HL-60 (cell line): ENCODE measurements around the gene SLC23A3.

Experiments
- DNase-seq, 2 experiments: peaks; one replicate each; pipeline ENCODE4 v3.0.0-alpha.2; 2010 to 2020; ENCODE audit warnings: low read depth in 1 of 2, low spot score in 1 of 2
- H3K27ac ChIP-seq: fragments of 250-450 bp; sonication (Bioruptor Pico); replicated peaks from 2 replicates; pipeline ENCODE4 v1.5.1; 2020; ENCODE audit warnings: mild to moderate bottlenecking, moderate library complexity
- H3K27me3 ChIP-seq: fragments of 250-450 bp; sonication (Bioruptor Pico); 2 replicates; pipeline ENCODE4 v1.5.1; 2021; ENCODE audit warnings: mild to moderate bottlenecking, moderate library complexity; ENCODE audit not compliant: insufficient read depth, poor library complexity, severe bottlenecking
- H3K4me3 ChIP-seq: replicated peaks from 2 replicates; pipeline ENCODE4 v1.5.1; 2011; ENCODE audit warnings: mild to moderate bottlenecking, control low read depth, low read length; ENCODE audit not compliant: insufficient read depth
- GABPA ChIP-seq: IDR thresholded peaks from 2 replicates; pipeline ENCODE4 v1.6.1; 2012; ENCODE audit warnings: low read depth
- POLR2AphosphoS5 ChIP-seq: IDR thresholded peaks from 2 replicates; pipeline ENCODE4 v1.6.1; 2012; ENCODE audit warnings: low read depth
- SPI1 ChIP-seq: IDR thresholded peaks from 2 replicates; pipeline ENCODE4 v1.6.1; 2012; ENCODE audit warnings: low read depth, mild to moderate bottlenecking, borderline replicate concordance
- long read RNA-seq: library from polyadenylated mRNA; unstranded; transcript quantifications from one replicate; pipeline ENCODE4 v2.0.0, GENCODE V29; 2020
- TF ChIP-seq, protein P1 (sequence below): IDR thresholded peaks from 2 replicates; pipeline ENCODE4 v1.6.1; 2012; ENCODE audit warnings: low read depth; ENCODE audit not compliant: insufficient replicate concordance
- TF ChIP-seq, protein P2 (sequence below): IDR thresholded peaks from one replicate; pipeline ENCODE4 v1.5.1; 2011; ENCODE audit warnings: low read length, control low read depth, inconsistent platforms; ENCODE audit not compliant: insufficient read depth

Gene SLC23A3, protein sequence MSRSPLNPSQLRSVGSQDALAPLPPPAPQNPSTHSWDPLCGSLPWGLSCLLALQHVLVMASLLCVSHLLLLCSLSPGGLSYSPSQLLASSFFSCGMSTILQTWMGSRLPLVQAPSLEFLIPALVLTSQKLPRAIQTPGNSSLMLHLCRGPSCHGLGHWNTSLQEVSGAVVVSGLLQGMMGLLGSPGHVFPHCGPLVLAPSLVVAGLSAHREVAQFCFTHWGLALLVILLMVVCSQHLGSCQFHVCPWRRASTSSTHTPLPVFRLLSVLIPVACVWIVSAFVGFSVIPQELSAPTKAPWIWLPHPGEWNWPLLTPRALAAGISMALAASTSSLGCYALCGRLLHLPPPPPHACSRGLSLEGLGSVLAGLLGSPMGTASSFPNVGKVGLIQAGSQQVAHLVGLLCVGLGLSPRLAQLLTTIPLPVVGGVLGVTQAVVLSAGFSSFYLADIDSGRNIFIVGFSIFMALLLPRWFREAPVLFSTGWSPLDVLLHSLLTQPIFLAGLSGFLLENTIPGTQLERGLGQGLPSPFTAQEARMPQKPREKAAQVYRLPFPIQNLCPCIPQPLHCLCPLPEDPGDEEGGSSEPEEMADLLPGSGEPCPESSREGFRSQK
- long read RNA-seq, result 0 reads

DNA sequence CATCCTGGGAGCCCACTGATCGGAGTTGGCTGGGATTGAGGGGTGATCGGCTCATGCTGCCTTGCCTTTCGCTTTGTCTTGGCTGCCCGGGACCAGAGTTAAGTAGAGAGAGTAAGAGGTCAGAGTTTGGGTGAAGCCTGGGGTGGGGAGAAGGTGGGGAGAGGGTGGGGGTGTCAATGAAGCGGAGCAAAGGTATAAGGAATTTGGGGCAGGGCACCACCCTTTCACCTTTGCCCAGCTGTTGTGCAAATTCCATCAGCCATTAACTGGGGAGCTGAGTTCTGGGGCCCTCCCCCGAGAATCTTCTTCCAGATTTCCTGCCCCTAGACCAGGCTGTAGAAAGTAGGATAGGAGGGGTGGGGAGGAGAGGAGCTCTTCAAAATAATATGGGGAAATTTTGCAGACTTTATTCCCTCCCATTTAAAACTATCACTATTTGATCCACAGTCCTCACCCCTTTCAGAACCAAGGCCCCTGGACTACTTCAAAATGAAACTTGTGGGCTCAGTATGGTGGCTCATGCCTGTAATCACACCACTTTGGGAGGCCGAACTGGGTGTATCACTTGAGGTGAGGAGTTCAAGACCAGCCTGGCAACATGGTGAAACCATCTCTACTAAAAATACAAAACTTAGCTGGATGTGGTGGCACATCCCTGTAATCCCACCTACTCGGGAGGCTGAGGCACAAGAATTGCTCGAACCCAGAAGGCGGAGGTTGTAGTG lies at the start of gene SLC23A3:
SLC23A3 (minus strand) TSS at position 100 of the 725 bp plus-strand sequence; CDS start at position 55, 45 bp downstream.
- TF ChIP-seq, protein P1, sequence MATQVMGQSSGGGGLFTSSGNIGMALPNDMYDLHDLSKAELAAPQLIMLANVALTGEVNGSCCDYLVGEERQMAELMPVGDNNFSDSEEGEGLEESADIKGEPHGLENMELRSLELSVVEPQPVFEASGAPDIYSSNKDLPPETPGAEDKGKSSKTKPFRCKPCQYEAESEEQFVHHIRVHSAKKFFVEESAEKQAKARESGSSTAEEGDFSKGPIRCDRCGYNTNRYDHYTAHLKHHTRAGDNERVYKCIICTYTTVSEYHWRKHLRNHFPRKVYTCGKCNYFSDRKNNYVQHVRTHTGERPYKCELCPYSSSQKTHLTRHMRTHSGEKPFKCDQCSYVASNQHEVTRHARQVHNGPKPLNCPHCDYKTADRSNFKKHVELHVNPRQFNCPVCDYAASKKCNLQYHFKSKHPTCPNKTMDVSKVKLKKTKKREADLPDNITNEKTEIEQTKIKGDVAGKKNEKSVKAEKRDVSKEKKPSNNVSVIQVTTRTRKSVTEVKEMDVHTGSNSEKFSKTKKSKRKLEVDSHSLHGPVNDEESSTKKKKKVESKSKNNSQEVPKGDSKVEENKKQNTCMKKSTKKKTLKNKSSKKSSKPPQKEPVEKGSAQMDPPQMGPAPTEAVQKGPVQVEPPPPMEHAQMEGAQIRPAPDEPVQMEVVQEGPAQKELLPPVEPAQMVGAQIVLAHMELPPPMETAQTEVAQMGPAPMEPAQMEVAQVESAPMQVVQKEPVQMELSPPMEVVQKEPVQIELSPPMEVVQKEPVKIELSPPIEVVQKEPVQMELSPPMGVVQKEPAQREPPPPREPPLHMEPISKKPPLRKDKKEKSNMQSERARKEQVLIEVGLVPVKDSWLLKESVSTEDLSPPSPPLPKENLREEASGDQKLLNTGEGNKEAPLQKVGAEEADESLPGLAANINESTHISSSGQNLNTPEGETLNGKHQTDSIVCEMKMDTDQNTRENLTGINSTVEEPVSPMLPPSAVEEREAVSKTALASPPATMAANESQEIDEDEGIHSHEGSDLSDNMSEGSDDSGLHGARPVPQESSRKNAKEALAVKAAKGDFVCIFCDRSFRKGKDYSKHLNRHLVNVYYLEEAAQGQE, result no peak
- TF ChIP-seq SPI1, result no peak
- TF ChIP-seq POLR2AphosphoS5, result no peak
- no peak for TF ChIP-seq GABPA
- TF ChIP-seq, protein P2, sequence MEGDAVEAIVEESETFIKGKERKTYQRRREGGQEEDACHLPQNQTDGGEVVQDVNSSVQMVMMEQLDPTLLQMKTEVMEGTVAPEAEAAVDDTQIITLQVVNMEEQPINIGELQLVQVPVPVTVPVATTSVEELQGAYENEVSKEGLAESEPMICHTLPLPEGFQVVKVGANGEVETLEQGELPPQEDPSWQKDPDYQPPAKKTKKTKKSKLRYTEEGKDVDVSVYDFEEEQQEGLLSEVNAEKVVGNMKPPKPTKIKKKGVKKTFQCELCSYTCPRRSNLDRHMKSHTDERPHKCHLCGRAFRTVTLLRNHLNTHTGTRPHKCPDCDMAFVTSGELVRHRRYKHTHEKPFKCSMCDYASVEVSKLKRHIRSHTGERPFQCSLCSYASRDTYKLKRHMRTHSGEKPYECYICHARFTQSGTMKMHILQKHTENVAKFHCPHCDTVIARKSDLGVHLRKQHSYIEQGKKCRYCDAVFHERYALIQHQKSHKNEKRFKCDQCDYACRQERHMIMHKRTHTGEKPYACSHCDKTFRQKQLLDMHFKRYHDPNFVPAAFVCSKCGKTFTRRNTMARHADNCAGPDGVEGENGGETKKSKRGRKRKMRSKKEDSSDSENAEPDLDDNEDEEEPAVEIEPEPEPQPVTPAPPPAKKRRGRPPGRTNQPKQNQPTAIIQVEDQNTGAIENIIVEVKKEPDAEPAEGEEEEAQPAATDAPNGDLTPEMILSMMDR, result no peak
- no peak within 1 kb of the TSS for H3K27ac ChIP-seq
- no peak for DNase-seq
- no peaks in the 10 kb centered on the region for H3K27me3 ChIP-seq
- H3K4me3 ChIP-seq, result no peak within 1 kb of the TSS

DNA sequence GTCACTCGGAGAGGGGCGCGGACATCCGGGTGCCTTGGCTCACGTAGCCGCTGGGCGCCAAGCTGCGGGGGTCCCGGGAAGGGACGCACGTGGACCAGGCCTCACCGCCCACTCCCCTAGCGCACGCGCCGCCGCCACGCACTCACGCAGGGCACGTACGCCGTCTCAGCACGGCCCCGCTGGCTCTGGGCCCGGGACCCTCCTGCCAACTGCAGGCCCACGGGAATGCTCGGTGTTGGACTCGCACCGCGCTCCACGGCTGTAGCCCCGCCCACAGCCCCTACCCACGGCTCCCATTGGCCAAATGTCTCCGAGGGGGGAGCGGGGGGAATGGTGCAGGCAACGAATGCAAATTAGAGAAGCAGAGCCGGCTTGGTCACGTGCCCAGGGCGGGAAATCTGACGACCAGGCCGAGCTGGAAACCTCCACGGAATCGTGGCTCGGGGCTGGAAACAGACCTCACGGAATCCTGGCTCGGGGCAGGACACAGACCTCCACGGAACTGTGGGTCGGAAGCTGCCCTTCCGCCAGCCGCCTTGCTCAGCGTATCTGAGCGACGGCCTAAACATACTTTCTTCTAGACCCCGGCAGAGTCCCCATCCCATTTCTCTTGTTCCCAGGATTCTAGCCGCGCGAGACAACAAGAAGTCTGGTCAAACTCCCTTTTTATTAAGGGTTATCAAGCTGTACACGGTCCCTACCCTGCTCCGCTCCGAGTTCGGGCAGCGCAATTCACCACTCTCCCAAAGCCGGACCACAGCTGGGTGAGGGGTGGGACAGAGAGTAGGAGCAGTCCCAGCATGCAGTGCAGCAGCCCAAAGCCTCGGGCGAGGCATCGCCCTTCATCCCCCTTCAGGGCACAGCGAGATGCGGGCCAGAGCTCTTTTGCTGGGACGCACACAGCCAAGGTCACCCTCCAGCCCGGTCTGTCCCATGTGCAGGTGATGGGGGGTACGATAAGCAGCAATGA lies 49.2 kb upstream of the SLC23A3 start, which contains the start of gene ABCB6:
ABCB6 (minus strand) TSS at position 227 of the 970 bp plus-strand sequence. CDS start 285 bp downstream, outside the sequence.
- DNase-seq, result no peak
- H3K4me3 ChIP-seq, result no peak within 1 kb of the TSS
- H3K27ac ChIP-seq, result no peak within 1 kb of the TSS
- TF ChIP-seq GABPA, result no peak
- TF ChIP-seq, protein P2, result no peak
- TF ChIP-seq POLR2AphosphoS5, result no peak
- TF ChIP-seq SPI1, result no peak
- H3K27me3 ChIP-seq, result peaks cover 2% of the 10 kb centered on the region

DNA sequence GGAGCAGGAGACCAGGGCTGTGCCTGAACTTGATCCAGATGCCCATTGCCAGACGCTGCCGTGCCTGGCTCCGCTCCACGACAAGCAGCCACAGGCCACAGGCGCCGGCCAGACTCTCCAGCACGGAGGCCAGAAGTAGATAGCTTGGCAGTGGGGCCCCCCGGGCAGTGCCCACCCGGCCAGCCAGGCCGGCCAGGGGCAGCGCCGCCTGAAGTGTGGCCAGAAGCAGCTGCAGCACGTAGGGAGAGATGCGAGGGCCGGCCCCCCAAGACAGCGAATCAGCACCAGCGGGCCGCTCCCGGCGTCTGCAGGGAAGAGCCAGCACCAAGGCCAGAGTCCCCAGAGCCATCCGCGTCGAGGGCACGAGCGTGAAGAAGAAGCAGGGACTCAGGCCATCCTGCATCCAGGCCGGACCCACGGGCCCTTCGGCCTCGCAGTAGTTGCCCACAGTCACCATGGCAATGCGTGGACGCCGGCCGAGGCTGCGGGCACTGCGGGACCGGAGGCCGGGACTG lies 48.4 kb upstream of the SLC23A3 start:
- Histone ChIP-seq H3K4me3 (no peak overlapping the region), H3K27ac (no peak overlapping the region), H3K27me3 (peaks cover 2% of the 10 kb centered on the region)
- no peak for DNase-seq
- TF ChIP-seq, protein P1, result peak; percentile 86
- TF ChIP-seq, protein P2, result no peak
